Measurements from ENCODE around the gene QRFP. TPM values are rescaled to one million over a fixed set of nuclear protein-coding genes. Genes with fewer than 3 reads are reported as not detected.

QRFP gene
- total and polyA plus RNA-seq, 2 of the 8 experiments (the other 6 are each of a cell fraction or from before 2014, with no cell fraction given) = not detected

DNA sequence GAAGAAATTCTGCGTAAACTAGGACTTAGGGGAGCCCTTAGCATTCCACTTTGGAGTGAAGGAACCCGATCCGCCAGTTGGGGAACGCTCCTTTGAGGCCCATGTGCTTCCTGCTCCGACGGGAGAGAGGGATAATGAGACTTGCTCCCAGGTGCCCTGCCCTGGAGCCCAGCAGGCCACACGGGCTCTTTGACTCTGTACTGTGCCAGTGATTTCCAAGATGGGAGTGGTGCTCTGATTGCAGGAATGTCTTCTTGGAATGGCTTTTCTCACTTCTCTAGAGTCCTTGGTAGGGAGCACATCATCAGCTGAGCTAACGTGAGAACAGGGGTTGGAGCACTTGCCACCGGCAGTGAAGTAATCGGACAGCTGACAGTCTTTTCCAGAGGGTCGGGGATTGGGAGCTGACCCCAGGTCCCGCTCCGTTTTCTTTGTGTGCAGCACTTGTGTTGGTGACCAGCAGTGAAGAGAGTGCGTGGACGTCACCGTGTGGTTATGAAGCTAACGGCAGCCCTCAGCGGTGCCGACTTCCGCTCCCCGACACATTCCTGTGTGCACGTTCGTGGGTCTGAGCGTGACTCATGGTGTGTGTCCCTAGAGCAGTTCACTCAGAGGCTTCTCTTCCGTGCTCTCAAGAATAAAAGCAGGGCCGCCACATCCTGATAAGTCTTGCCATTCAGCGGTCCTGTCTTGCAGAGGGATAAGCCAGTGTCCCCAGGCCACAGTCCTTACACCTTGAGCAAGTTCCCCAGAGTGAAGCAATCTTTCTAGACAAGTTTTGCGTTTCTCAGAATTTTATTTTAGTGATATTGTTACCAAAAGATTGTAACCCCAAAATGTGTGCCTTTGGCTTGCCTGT lies 35.9 kb downstream of the QRFP start:
- H3K4me3 ChIP-seq (ENCODE audit: extremely low read depth in 1 of 4, insufficient read depth in 2 of 4, low read depth in 3 of 4, low read length in 4 of 4) = no peak overlapping the region
- no peaks in the 10 kb centered on the region for H3K27me3 ChIP-seq (replicated peaks in 1 of 4; ENCODE audit: control insufficient read depth in 3 of 4, extremely low read depth in 1 of 4, insufficient read depth in 3 of 4, low read length in 3 of 4)
- FAIRE-seq (no peak), DNase-seq (ENCODE audit: low read depth in 1 of 2, low spot score in 2 of 2) (no peak)
- no peak overlapping the region for H3K18ac ChIP-seq (ENCODE audit: extremely low read depth, low read length)
- H2BK120ac ChIP-seq (replicated peaks; ENCODE audit: low read depth, low read length) = no peak overlapping the region
- ChIA-PET CTCF (ENCODE audit: partially characterized antibody) (interaction anchor here (0.5 to 12.4 kb wide), 7 partner anchors 10 to 155 kb away, joined by 3 to 246 read pairs (median 5); no protein-coding TSS in a partner anchor), POLR2A (ENCODE audit: partially characterized antibody) (interaction anchor here (2.0 kb wide), 1 partner anchor 159 kb away, joined by 6 read pairs; no protein-coding TSS in a partner anchor)
- no peak overlapping the region for H3K23ac ChIP-seq (ENCODE audit: insufficient read length)
- peak overlapping the region; percentile 46; the same call in 1 of the 2 replicates for H2BK12ac ChIP-seq (ENCODE audit: low read depth, low read length)
- H2BK20ac ChIP-seq (ENCODE audit: low read length) = no peak overlapping the region
- peaks cover 13 to 29% (median 19%) of the 10 kb centered on the region in 4 experiments for H3K36me3 ChIP-seq (ENCODE audit: control insufficient read depth in 2 of 4, insufficient read depth in 4 of 4, low read length in 3 of 4)
- 0 out of 2 replicates have a peak, but pooled peaks cover 2% of the 10 kb centered on the region for H3K79me1 ChIP-seq (ENCODE audit: low read depth, low read length)
- H3K56ac ChIP-seq (replicated peaks; ENCODE audit: insufficient read length, low read depth, low read length) = no peak overlapping the region
- 0 out of 7 replicates have a peak, but pooled peaks cover 0 to 3% (median 0%) of the 10 kb centered on the region in 4 experiments for H3K4me1 ChIP-seq (replicated peaks in 1 of 4; ENCODE audit: control insufficient read depth in 3 of 4, insufficient read depth in 4 of 4, low read length in 3 of 4)
- no peak overlapping the region for H4K91ac ChIP-seq (replicated peaks; ENCODE audit: insufficient read length, low read length)
- H2AFZ ChIP-seq (ENCODE audit: low read length) = no peak overlapping the region
- WGBS, 2 experiments (ENCODE audit: extremely low coverage in 1 of 2, insufficient coverage in 1 of 2, insufficient read length in 1 of 2, insufficient replicate concordance in 2 of 2, low coverage in 1 of 2, low lambda C conversion rate in 2 of 2, missing lambda C conversion rate in 1 of 2) = 92% methylated on average over 28 of the region's 28 CpGs; no CpG with 5 or more reads in 1 of the 2 experiments
- H3K9me3 ChIP-seq (ENCODE audit: insufficient read depth in 2 of 2, low read depth in 1 of 2, low read length in 1 of 2) = no peaks in the 10 kb centered on the region
- no peak overlapping the region for H4K5ac ChIP-seq (ENCODE audit: insufficient read length, low read depth, low read length)
- no peak overlapping the region for H4K8ac ChIP-seq (ENCODE audit: extremely low read depth, insufficient read depth, low read length)
- no peak overlapping the region for H3K9ac ChIP-seq (replicated peaks in 1 of 4; ENCODE audit: extremely low read depth in 1 of 4, low read depth in 3 of 4, low read length in 3 of 4)
- H3K4me2 ChIP-seq (ENCODE audit: insufficient read depth in 1 of 2, low read depth in 2 of 2, low read length in 2 of 2) = no peak overlapping the region
- H3K27ac ChIP-seq (ENCODE audit: low read depth, low read length) = no peak overlapping the region
- H3K14ac ChIP-seq (ENCODE audit: insufficient read length) = no peak overlapping the region
- peaks cover 0 to 37% of the 10 kb centered on the region in 2 experiments; a peak in 2 of 4 replicates for H3K79me2 ChIP-seq (ENCODE audit: control insufficient read depth in 1 of 2, insufficient read depth in 2 of 2, low read length in 2 of 2)
- H4K20me1 ChIP-seq (replicated peaks in 1 of 2; ENCODE audit: control insufficient read depth in 1 of 2, insufficient read depth in 2 of 2, low read length in 2 of 2) = peaks cover 15 to 27% of the 10 kb centered on the region in 2 experiments
- no peaks in the 10 kb centered on the region for H3K23me2 ChIP-seq (ENCODE audit: low read depth, low read length)
- no peak overlapping the region for H3K4ac ChIP-seq (replicated peaks; ENCODE audit: insufficient read length, low read depth, low read length)
- H2BK15ac ChIP-seq (ENCODE audit: low read length) = no peak overlapping the region
- no peak overlapping the region for H2AK5ac ChIP-seq (ENCODE audit: low read depth, low read length)
- peak overlapping the region; percentile 79; the same call in 1 of the 2 replicates for H2BK5ac ChIP-seq (ENCODE audit: low read depth, low read length)
- no peak for TF ChIP-seq KDM4A (IDR thresholded peaks at IDR 0.05; ENCODE audit: low read depth, low read length, severe bottlenecking)
- TF ChIP-seq EZH2 (IDR thresholded peaks at IDR 0.05; ENCODE audit: low read depth, low read length, severe bottlenecking) = no peak
- TF ChIP-seq, protein P1, sequence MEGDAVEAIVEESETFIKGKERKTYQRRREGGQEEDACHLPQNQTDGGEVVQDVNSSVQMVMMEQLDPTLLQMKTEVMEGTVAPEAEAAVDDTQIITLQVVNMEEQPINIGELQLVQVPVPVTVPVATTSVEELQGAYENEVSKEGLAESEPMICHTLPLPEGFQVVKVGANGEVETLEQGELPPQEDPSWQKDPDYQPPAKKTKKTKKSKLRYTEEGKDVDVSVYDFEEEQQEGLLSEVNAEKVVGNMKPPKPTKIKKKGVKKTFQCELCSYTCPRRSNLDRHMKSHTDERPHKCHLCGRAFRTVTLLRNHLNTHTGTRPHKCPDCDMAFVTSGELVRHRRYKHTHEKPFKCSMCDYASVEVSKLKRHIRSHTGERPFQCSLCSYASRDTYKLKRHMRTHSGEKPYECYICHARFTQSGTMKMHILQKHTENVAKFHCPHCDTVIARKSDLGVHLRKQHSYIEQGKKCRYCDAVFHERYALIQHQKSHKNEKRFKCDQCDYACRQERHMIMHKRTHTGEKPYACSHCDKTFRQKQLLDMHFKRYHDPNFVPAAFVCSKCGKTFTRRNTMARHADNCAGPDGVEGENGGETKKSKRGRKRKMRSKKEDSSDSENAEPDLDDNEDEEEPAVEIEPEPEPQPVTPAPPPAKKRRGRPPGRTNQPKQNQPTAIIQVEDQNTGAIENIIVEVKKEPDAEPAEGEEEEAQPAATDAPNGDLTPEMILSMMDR (IDR thresholded peaks at IDR 0.05; ENCODE audit: control extremely low read depth in 1 of 3, insufficient read depth in 1 of 3, low read depth in 1 of 3, low read length in 3 of 3) = peak in 1 of 3 experiments; percentile 21; a peak in 1 of 4 replicates
- no peak for TF ChIP-seq YY1 (IDR thresholded peaks at IDR 0.05; ENCODE audit: low read depth, low read length)
- TF ChIP-seq, protein P2, sequence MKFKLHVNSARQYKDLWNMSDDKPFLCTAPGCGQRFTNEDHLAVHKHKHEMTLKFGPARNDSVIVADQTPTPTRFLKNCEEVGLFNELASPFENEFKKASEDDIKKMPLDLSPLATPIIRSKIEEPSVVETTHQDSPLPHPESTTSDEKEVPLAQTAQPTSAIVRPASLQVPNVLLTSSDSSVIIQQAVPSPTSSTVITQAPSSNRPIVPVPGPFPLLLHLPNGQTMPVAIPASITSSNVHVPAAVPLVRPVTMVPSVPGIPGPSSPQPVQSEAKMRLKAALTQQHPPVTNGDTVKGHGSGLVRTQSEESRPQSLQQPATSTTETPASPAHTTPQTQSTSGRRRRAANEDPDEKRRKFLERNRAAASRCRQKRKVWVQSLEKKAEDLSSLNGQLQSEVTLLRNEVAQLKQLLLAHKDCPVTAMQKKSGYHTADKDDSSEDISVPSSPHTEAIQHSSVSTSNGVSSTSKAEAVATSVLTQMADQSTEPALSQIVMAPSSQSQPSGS (IDR thresholded peaks at IDR 0.05; ENCODE audit: low read length) = no peak

Measured in H1 (cell line).